Pancreas (tissue), 10 donors: ENCODE measurements around the gene PC. TPM values are rescaled to one million over a fixed set of nuclear protein-coding genes. Genes with fewer than 3 reads are reported as not detected.

Source experiments
- ATAC-seq, 4 donors: fragments of 200-7000 bp; cut with Tn5 transposase; one replicate each; pipeline versions ENCODE4 v1.8.0 to v1.9.1; 2020; ENCODE audit warnings: mild to moderate bottlenecking in 4 of 4, moderate library complexity in 4 of 4
- DNase-seq, 6 donors: peaks; one replicate each; pipeline ENCODE4 v3.0.0-alpha.2; 2020
- FAIRE-seq: peaks from 2 replicates; lab custom pipeline; 2012; peaks lifted over from hg19 to GRCh38; lab: Jason Lieb, UNC
- H3K27ac ChIP-seq, 4 donors: fragments of 200-600 bp; sonication (generic); 1 replicate in 3 of 4; 2 replicates in 1 of 4; pipeline versions ENCODE4 v1.5.0 to v1.8.0; 2020
- H3K27me3 ChIP-seq, 4 donors: fragments of 200-600 bp; one replicate each; pipeline ENCODE4 v1.8.0; 2021
- H3K36me3 ChIP-seq, 3 donors: fragments of 200-600 bp; sonication (generic) in 1 of 3; one replicate each; pipeline versions ENCODE4 v1.5.0 to v1.8.0; 2020 to 2021
- H3K4me1 ChIP-seq, 3 donors: fragments of 200-600 bp; one replicate each; pipeline ENCODE4 v1.8.0; 2021
- H3K4me3 ChIP-seq, 4 donors: fragments of 200-600 bp; sonication (generic) in 2 of 4; one replicate each; pipeline versions ENCODE4 v1.5.0 to v1.8.0; 2020 to 2021
- H3K9me3 ChIP-seq, 4 donors: fragments of 200-600 bp; one replicate each; pipeline ENCODE4 v1.8.0; 2021
- WGBS, 2 donors: extraction: QIAGEN DNeasy Blood & Tissue Kit; methylation state at CpG; one replicate each; pipeline ENCODE4 v1.1.7; 2013; 5-methylcytosine and 5-hydroxymethylcytosine counted together
- intact Hi-C, 3 donors: fragments of 100-400 bp; cut with DNase I; formaldehyde crosslinking; loops; one replicate each; pipeline versions ENCODE4 v1.11.1 to v1.14.2; 2022
- polyA plus RNA-seq, 2 donors: library from polyadenylated mRNA; stranded (reverse); fragments of 200-250 nt; gene quantifications; one replicate each; pipeline ENCODE4 v1.2.3, GENCODE V29; 2013
- total RNA-seq, 6 donors: library from RNA; stranded (reverse); fragmentation: NEBNext Ultra II Directional in 4 of 6; extraction: Animal tissue kit (Norgen Biotek cat#: 25700) in 4 of 6; gene quantifications; one replicate each; pipeline versions ENCODE4 v1.2.1 to v1.2.4, GENCODE V29; 2021 to 2023
- TF ChIP-seq, protein P1 (sequence below), 4 donors: fragments of 200-600 bp; sonication (generic) in 3 of 4; IDR thresholded peaks; one replicate each; pipeline versions ENCODE4 v1.5.0 to v1.8.0; 2021; ENCODE audit warnings: antibody characterized with exemption in 4 of 4
- donor health status: healthy with polysubstance abuse.
- donor health status: DM: no; HTN: no; CAD: no; lungs with moderate emphysema.
- donor health status: DM: no; HTN: no; CAD: no.
- donor health status: control.
- donor health status: control.
- donor health status: Bipolar disorder and iron deficiency.
- donor health status: DM: yes; HTN: yes; CAD: no.
- donor health status: DM: no; HTN: no; CAD: no.
- donor health status: DM: no; HTN: no; CAD: no.
- donor health status: DM: yes; HTN: yes; CAD: no.

Gene PC
- total and polyA plus RNA-seq, 8 donors = 4.1 to 16.0 (median 10.4) TPM

DNA sequence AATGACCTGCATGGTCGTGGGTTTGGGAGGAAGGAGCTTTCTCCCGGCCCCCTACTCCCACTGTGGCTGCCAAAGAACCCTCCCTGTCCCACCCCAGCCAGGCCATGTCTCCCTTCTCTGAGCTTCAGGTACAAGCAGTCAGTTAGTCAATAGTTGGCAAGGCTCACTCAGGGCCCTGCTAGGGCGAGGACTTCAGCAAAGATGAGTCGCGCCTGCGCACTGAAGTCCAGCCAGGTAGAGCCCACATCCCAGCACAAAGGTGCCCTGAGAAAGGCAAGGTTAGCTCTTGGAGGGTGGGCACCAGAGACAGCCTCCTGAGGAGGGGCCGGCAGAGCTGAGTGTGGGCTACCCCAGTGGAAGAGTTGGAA is 28.0 kb upstream of the PC start:
- Histone ChIP-seq H3K27ac (peak overlapping the region in 2 of 4 donors; percentile 16 to 30), H3K9me3 (no peaks in the 10 kb centered on the region), H3K36me3 (no peaks in the 10 kb centered on the region), H3K27me3 (no peaks in the 10 kb centered on the region), H3K4me3 (no peak overlapping the region), H3K4me1 (peaks cover 0 to 7% (median 6%) of the 10 kb centered on the region in 3 donors)
- intact Hi-C loops = no loop called here
- DNase-seq (peak in 5 of 6 donors; percentile 25 to 59 (median 38)), ATAC-seq (peak; percentile 18 to 65 (median 52)), FAIRE-seq (no peak)
- TF ChIP-seq, protein P1, sequence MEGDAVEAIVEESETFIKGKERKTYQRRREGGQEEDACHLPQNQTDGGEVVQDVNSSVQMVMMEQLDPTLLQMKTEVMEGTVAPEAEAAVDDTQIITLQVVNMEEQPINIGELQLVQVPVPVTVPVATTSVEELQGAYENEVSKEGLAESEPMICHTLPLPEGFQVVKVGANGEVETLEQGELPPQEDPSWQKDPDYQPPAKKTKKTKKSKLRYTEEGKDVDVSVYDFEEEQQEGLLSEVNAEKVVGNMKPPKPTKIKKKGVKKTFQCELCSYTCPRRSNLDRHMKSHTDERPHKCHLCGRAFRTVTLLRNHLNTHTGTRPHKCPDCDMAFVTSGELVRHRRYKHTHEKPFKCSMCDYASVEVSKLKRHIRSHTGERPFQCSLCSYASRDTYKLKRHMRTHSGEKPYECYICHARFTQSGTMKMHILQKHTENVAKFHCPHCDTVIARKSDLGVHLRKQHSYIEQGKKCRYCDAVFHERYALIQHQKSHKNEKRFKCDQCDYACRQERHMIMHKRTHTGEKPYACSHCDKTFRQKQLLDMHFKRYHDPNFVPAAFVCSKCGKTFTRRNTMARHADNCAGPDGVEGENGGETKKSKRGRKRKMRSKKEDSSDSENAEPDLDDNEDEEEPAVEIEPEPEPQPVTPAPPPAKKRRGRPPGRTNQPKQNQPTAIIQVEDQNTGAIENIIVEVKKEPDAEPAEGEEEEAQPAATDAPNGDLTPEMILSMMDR (IDR thresholded peaks at IDR 0.05) = no peak
- WGBS, 2 donors = 58 to 74% methylated on average over 7 of the region's 7 CpGs

GRCh38 chr11:66985508-66986177 is 27.5 kb upstream of the PC start:
- peak; percentile 67 to 91 (median 85) for ATAC-seq
- peak overlapping the region in 2 of 4 donors; percentile 16 to 30 for H3K27ac ChIP-seq

GRCh38 chr11:66983275-66983924 is 25.2 kb upstream of the PC start:
- no peaks in the 10 kb centered on the region for H3K36me3 ChIP-seq
- ATAC-seq (no peak), FAIRE-seq (no peak), DNase-seq (no peak)
- H3K27me3 ChIP-seq = no peaks in the 10 kb centered on the region
- peaks cover 0 to 7% (median 6%) of the 10 kb centered on the region in 3 donors for H3K4me1 ChIP-seq
- intact Hi-C loops = no loop called here
- WGBS, 2 donors = 84 to 88% methylated on average over 5 of the region's 5 CpGs
- H3K9me3 ChIP-seq = no peaks in the 10 kb centered on the region
- H3K27ac ChIP-seq = peak overlapping the region in 1 of 4 donors; percentile 23
- TF ChIP-seq, protein P1 (IDR thresholded peaks at IDR 0.05) = no peak
- no peak overlapping the region for H3K4me3 ChIP-seq

More at GRCh38 chr11:66985508-66986177, 27.5 kb upstream of the PC start:
- FAIRE-seq (no peak), DNase-seq (peak; percentile 56 to 86 (median 68))
- 46 to 53% methylated on average over 8 of the region's 8 CpGs for WGBS, 2 donors
- H3K9me3 ChIP-seq = no peaks in the 10 kb centered on the region
- intact Hi-C loops = no loop called here
- TF ChIP-seq, protein P1 (IDR thresholded peaks at IDR 0.05) = no peak
- no peak overlapping the region for H3K4me3 ChIP-seq
- no peaks in the 10 kb centered on the region for H3K27me3 ChIP-seq
- no peaks in the 10 kb centered on the region for H3K36me3 ChIP-seq
- H3K4me1 ChIP-seq = peaks cover 0 to 7% (median 6%) of the 10 kb centered on the region in 3 donors

GRCh38 chr11:66981976-66982578 is 23.9 kb upstream of the PC start:
- DNase-seq (peak in 4 of 6 donors; percentile 46 to 74 (median 62)), FAIRE-seq (no peak), ATAC-seq (peak in 2 of 4 donors; percentile 36 to 64)
- peaks cover 0 to 7% (median 6%) of the 10 kb centered on the region in 3 donors for H3K4me1 ChIP-seq
- WGBS, 2 donors = 42 to 49% methylated on average over 9 of the region's 9 CpGs
- H3K9me3 ChIP-seq = no peaks in the 10 kb centered on the region
- H3K4me3 ChIP-seq = no peak overlapping the region
- TF ChIP-seq, protein P1 (IDR thresholded peaks at IDR 0.05) = no peak
- no peaks in the 10 kb centered on the region for H3K27me3 ChIP-seq
- H3K36me3 ChIP-seq = no peaks in the 10 kb centered on the region
- intact Hi-C loops = no loop called here
- H3K27ac ChIP-seq = no peak overlapping the region
